HG03342 (cell line): ENCODE data around the gene SP110.

Experiments
- ATAC-seq: cut with Tn5 transposase; IDR thresholded peaks from one replicate; pipeline ENCODE4 v1.9.1; 2021; ENCODE audit warnings: mild to moderate bottlenecking, moderate library complexity; ENCODE audit not compliant: unreplicated experiment

SP110 gene

GRCh38 chr2:230172852-230173251, 46.9 kb downstream of the SP110 start:
- no peak for ATAC-seq

DNA sequence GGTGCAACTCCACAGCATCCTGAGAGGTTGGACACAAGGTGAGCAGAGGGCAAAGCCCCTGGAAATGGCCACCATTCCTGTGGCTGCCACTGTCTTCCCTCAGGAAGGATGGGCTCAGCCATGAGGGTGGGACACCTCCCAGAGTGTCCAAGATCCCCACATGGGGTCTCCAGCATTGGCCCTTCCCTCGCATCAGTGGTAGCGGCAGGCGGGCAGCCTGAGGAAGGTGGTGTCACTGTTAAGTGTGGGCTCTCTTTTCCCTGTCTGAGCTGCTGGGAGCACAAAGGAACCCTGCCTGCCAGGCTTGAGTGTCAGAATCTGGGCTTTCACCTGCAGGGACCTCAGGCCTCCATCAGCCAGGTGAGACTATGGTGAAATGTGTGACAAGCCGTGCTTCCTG, 47.6 kb downstream of the SP110 start:
- ATAC-seq: no peak

- ATAC-seq: no peak
These were observed 49.3 kb downstream of the SP110 start for GRCh38 chr2:230170532-230170931.

GRCh38 chr2:230166557-230167170, 53.1 kb downstream of the SP110 start:
- ATAC-seq: no peak

GRCh38 chr2:230164139-230164538, 55.6 kb downstream of the SP110 start:
- ATAC-seq: no peak

DNA sequence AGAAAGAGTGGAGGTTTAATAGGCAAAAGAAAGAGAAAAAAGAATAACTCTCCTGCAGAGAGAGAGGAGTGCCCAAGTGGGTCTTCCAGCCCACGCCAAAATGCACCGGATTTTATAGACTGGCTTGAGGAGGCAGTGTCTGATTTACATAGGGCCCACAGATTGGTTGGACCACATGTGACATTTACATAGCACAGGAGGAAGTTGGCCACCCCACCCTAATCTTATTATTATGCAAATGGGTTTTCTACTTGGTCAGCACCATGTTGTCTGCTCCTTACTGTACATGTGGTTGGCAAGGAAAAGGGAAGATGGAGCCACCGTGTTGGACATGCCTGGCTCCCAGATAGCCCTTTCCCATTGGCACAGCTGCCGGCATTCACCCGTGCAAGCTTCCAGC, 56.8 kb downstream of the SP110 start:
- no peak for ATAC-seq

DNA sequence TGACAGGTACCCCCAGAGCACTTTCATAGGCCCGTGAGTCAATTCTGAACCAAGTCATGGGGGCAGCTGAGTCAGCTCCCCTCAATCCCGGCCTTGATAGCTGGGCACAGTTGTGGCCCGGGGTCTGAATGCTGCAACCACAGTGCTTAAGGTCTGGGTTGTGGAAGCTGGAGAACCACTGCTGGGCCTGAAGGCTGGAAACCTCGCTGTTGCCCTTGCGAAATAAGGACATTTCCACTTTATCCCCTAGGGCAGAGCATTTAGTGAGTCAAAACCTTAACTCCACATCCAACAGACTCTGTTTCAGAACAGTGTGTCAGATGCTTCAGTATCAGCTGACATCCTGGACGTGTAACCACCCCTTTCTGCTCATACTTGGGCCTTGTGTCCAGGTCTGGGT, 58.6 kb downstream of the SP110 start:
- no peak for ATAC-seq

DNA sequence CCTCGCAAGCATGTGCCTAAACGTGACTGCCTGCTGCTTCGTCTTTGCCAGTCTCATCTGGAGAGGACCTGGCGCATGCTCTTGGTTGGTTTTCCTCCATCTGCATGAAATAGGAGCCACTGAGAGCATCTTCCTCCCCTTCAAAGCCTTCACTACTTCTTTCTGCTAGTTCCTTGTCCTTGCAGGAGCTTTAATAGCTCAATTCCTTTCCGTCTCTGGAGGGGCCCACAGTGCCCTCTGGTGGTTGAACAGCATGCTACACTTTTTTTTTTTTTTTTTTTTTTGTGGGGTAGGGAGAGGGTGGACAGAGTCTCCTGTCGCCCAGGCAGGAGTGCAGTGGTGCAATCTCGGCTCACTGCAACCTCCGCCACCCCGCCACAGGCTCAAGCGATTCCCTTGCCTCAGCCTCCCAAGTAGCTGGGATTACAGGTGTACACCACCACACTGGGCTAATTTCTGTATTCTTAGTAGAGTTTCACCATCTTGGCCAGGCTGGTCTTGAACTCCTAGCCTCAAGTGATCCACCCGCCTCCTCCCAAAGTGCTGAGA, 59.6 kb downstream of the SP110 start:
- ATAC-seq: no peak

GRCh38 chr2:230158468-230158867, 61.3 kb downstream of the SP110 start:
- ATAC-seq: no peak

DNA sequence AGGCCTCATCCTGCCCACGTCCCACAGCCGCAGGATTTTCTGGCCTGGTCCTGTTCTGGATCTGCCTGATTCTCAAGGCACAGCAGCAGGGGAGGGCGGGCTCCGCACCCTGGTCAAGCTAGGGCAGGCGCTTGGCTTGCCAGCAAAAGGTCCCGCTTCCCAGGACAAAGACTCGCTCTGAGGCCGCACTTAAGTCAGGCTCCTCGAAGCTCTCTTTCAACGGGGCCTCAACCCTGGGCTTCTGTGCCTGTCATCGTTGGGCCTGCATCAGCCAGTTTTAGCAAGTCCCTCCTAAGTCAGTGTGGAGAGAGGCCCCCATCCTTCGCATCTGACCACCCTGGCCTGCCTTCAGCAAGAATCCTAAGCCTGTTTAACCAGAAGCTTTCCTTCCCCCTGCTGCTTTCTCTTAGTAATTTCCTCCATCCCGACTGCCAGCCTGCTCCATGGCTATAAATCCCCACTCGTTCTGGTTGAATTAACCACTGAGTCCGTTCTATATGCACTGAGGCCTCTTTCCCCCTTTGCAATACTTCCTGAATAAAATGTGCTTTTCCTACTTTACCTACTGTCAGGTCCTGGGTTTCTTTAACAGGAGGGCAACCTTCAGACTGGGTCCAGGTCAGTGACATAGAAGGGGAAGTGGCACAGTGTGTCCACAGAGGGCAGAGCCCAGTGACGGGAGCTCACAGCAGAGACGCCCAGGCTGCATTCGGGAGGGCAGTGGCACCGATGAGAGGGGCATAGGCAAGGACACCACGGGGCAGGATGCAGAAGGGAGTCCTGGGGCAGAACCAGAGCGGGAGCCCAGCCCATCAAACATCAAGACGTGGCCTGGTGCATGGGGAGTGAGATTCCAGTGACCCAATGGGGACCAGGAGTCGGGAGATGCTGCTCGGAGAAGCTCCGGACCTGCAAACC, 62.7 kb downstream of the SP110 start:
- ATAC-seq: no peak

DNA sequence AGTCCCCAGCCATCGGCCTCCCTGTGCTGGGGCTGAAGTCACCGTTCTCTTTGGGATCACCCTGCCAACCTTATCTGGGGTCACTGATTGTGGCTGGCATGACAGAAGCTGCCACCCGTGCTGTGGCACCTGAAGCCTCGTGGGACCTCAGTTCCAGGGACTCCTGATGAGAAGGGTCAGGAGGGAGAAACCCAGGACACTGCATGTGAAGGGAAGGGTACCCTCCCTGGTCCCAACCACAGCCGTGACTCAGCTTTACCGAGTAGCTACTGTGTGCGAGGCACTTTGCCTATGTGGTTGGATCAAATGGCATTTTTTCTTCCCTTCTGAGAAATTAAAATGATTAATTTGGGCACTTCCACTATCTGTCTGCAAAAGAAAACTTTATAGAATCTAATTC, 64.4 kb downstream of the SP110 start:
- no peak for ATAC-seq

DNA sequence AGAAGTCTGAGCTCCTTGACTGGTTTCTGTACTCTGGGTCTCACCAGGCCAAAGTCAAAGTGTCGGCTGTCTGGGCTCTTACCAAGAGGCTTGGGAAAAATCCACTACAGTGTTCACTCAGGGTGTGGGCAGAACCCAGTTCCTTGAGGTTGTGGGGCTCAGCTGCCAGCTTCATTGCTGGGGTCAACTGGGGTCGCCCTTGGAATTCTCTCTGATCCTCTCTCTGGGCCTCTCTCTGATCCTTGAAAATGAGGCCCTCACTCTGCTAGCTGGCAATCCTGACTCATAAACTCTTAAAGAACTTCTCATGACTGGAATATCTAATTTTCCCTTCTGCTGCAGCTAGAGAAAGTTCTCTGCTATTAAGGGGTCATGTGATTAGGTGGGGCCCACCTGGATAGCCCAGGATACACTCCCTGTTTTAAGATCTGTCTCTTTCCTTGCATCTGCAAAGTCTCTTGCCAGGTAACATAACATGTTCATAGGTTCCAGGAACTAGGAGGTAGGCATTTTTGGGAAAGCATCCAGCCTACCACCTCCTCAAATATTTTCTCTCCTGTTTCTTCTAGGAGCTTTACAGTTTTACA, 66.3 kb downstream of the SP110 start:
- no peak for ATAC-seq

GRCh38 chr2:230152334-230152733, 67.5 kb downstream of the SP110 start:
- no peak for ATAC-seq

DNA sequence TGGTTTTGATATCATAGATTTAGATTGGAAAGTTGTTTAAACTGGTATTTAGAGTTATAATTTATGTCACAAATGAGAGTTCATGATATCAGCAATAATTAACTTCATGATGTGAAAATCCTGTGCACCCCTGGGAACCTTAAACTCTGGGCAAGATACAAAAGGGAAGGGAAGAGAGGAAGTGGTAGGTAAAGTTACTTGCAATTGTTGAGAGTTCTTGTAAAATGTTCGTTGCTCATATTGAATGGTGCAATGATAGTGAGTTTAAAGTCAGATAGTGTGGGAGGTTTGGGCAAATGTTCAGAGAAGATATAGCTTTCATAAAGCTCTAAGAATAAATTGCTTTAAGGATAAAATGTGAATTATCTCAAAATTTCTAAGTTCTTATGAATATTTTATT, 75.4 kb downstream of the SP110 start:
- no peak for ATAC-seq

DNA sequence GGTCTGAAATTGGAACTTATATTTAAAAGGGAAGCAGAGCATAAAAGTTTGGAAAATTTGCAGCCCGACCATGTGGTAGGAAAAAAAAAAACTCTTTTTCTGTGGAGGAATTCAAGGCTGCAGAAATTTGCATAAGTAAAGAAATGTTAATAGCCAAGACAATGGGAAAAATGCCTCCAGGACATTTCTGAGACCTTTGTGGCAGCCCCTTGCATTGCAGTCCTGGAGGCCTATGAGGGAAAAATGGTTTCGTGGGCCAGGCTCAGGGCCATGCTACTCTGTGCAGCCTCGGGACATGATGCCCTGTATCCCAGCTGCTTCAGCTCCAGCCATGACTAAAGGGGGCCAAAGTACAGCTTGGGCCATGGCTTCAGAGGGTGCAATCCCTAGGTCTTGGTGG, 79.1 kb downstream of the SP110 start:
- no peak for ATAC-seq

GRCh38 chr2:230137902-230138539, 81.8 kb downstream of the SP110 start:
- ATAC-seq: no peak

- ATAC-seq: no peak
These were observed 84.7 kb downstream of the SP110 start for GRCh38 chr2:230135130-230135525.

DNA sequence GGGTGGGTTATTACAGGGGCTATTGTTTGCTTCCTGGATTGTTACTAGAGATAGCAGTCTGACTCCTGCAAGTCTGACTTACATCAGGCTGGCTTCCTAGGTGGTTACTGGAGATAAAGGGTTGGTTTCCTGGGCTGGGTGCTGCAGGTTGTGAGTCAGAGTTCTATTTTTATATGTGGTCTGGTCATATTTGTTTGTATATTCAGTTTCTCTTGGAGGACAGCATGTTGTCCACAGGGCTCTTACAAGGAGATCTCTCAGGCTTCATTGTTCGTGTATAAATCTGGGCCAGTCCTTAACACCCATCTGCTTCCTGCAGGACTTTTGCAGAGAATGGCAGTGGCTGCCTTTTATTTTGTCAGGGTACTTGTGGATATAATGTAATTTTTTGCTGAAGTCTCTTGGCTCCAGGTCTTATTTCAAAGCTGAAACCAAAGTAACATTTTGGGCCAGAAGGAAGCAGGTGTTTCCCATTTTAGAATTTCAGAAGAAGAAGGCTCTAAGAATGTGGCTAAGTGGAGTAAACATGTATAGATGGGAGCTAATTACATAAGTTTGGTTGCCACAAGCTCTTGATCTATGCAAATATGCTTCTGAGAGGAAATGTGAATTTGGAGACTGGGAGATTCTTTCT, 85.2 kb downstream of the SP110 start:
- ATAC-seq: no peak

DNA sequence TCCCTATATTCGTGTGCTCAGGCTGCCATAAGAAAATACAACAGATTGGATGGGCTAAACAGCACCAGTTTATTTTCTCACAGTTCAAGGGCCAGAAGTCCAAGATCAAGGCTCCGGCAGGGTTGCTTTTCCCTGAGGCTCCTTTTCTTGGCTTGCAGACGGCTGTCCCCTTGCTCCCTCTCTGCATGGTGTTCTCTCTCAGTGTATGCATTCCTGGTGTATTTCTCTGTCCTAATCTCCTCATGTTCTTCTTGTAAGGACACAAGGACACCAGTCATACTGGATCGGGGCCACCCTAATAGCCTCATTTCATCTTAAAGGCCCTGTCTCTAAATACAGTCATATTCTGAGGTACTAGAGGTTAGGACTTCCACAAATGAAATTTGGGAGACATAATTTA, 88.4 kb downstream of the SP110 start:
- no peak for ATAC-seq

- no peak for ATAC-seq
These were observed 89.0 kb downstream of the SP110 start for GRCh38 chr2:230130668-230131364.
